ENCODE results near the gene DPYD.
A peak's percentile ranks its signal among the peaks of the same experiment; 100 is the strongest.

The DPYD gene

GRCh38 chr1:97277891-97278654 lies 642.8 kb downstream of the DPYD start:
- peak; percentile 22 for DNase-seq (ENCODE audit: extremely low read depth, low read depth)
- TF ChIP-seq, protein P1, sequence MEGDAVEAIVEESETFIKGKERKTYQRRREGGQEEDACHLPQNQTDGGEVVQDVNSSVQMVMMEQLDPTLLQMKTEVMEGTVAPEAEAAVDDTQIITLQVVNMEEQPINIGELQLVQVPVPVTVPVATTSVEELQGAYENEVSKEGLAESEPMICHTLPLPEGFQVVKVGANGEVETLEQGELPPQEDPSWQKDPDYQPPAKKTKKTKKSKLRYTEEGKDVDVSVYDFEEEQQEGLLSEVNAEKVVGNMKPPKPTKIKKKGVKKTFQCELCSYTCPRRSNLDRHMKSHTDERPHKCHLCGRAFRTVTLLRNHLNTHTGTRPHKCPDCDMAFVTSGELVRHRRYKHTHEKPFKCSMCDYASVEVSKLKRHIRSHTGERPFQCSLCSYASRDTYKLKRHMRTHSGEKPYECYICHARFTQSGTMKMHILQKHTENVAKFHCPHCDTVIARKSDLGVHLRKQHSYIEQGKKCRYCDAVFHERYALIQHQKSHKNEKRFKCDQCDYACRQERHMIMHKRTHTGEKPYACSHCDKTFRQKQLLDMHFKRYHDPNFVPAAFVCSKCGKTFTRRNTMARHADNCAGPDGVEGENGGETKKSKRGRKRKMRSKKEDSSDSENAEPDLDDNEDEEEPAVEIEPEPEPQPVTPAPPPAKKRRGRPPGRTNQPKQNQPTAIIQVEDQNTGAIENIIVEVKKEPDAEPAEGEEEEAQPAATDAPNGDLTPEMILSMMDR (IDR thresholded peaks at IDR 0.05; ENCODE audit: low read depth, low read length, missing control alignments) = no peak
- no peak overlapping the region for H3K4me3 ChIP-seq (replicated peaks; ENCODE audit: low read depth, low read length)

DNA sequence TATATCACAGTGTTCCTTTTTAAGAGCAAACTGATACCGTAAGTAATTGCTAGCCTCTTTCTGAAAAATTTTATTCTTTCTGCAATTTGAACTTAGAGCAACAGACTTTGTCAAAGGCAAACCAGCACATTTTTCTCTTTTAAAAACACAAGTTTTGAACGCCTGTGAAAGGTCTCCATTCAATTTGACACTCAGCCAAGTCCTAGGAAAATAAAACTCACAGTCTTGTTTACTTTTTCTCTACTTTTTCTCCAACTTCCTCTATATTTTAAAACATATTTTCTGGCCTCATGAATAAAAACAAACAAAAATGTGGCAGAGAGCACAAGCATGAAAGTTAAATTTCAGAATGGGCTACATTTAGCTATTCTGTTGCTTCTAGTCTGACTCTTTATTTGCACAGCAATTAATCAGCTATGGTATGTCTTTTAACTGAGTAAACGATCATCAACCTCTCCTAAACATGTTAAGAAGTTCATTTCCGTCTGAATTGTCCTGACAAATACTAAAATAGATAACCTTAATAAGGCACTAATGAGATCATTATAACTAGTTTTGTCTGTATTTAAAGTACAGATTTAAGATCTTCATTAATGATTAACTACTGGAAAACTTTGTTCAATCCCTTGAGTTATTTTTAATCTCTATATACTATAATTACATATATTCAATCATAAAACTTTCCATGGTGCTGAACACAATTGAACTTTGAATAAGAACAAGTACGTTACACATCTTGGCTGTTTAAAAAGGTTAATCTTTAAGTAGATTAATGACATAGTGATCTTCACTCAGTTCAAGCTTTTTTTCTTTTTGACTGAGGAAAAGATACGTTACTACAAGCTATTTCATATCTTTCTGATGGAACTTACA lies 648.7 kb downstream of the DPYD start:
- DNase-seq (ENCODE audit: extremely low read depth, low read depth) = no peak
- H3K4me3 ChIP-seq (replicated peaks; ENCODE audit: low read depth, low read length) = no peak overlapping the region
- TF ChIP-seq, protein P1 (IDR thresholded peaks at IDR 0.05; ENCODE audit: low read depth, low read length, missing control alignments) = no peak

DNA sequence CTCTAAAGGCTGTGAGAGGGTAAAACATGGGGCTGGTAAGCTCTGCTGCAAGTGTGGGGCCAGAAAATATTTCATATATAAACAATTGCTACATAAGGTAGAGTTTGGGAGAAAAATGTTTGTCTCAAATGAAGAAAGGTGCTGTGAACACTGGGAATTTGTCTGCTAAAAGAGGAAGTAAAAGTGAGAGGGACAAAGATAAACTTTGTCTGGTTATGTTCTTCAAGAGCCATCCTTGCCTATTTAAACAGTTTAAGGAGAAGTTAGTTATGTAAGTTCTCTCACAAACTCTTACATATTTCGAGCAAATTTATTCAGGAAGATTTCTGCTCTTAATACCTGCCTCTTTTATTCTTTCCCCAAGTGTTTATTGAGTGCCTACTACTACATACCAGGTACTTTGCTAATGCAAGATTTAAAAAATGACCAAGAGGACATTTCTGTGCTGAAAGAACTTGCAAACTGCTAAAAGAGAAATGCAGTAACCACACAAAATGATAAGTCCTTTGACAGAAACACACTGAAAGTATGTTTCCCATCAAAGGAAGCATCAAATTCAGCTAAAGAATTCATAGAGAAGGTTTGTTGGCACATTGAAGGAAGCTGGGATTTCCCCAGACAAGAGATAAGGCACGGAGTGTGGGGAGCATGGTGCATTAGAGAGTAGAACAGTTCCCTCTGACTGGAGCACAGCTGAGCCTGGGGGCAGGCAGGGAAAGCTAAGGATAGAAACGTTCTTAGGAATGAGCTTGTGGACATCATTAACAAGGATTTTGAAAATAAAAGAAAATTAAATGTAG lies 650.1 kb downstream of the DPYD start:
- TF ChIP-seq, protein P1 (IDR thresholded peaks at IDR 0.05; ENCODE audit: low read depth, low read length, missing control alignments) = no peak
- DNase-seq (ENCODE audit: extremely low read depth, low read depth) = no peak
- H3K4me3 ChIP-seq (replicated peaks; ENCODE audit: low read depth, low read length) = no peak overlapping the region

GRCh38 chr1:97265630-97266029 lies 655.2 kb downstream of the DPYD start:
- no peak overlapping the region for H3K4me3 ChIP-seq (replicated peaks; ENCODE audit: low read depth, low read length)
- TF ChIP-seq, protein P1 (IDR thresholded peaks at IDR 0.05; ENCODE audit: low read depth, low read length, missing control alignments) = no peak
- DNase-seq (ENCODE audit: extremely low read depth, low read depth) = no peak

- TF ChIP-seq, protein P1 (IDR thresholded peaks at IDR 0.05; ENCODE audit: low read depth, low read length, missing control alignments) = no peak
- DNase-seq (ENCODE audit: extremely low read depth, low read depth) = no peak
- H3K4me3 ChIP-seq (replicated peaks; ENCODE audit: low read depth, low read length) = no peak overlapping the region
Observed at GRCh38 chr1:97262842-97263241, 658.0 kb downstream of the DPYD start.

- DNase-seq (ENCODE audit: extremely low read depth, low read depth) = no peak
- TF ChIP-seq, protein P1 (IDR thresholded peaks at IDR 0.05; ENCODE audit: low read depth, low read length, missing control alignments) = no peak
- no peak overlapping the region for H3K4me3 ChIP-seq (replicated peaks; ENCODE audit: low read depth, low read length)
Observed at GRCh38 chr1:97258597-97258996, 662.2 kb downstream of the DPYD start.

All from HFF-Myc (cell line).